GM20000 (cell line): ENCODE measurements around the gene DAZ3.
"Not testable (repeated sequence)": the region's sequence is repeated elsewhere in the genome, so short reads cannot be mapped to it uniquely, and the experiment has no call there.

Experiments used
- DNase-seq: peaks from one replicate; pipeline ENCODE4 v3.0.0; 2012; ENCODE audit warnings: low spot score

The DAZ3 gene

GRCh38 chrY:24813293-24813692, at the start of gene DAZ3:
Gene DAZ3 (minus strand): TSS chrY:24813393. CDS start chrY:24813185, 208 bp downstream.
- DNase-seq, result not testable (repeated sequence)

GRCh38 chrY:24833619-24834018, 20.4 kb upstream of the DAZ3 start, which contains the start of gene DAZ4:
Gene DAZ4 (plus strand): TSS chrY:24833919. CDS start chrY:24834127, 208 bp downstream.
- not testable (repeated sequence) for DNase-seq

GRCh38 chrY:24825069-24825468, 11.9 kb upstream of the DAZ3 start:
- DNase-seq, result not testable (repeated sequence)

GRCh38 chrY:24824184-24824879, 11.1 kb upstream of the DAZ3 start:
- not testable (repeated sequence) for DNase-seq

- DNase-seq, result not testable (repeated sequence)
These were observed 8.6 kb upstream of the DAZ3 start for GRCh38 chrY:24821836-24822235.
